Activated CD8-positive, alpha-beta memory T cell treated with anti-CD3 and anti-CD28 coated beads, Interleukin-2, amount 10 ng/mL, durations not matched to agents 7 days and 5 days (primary cell): ENCODE results near the gene UVRAG. TPM values are rescaled to one million over a fixed set of nuclear protein-coding genes. Genes with fewer than 3 reads are reported as not detected.

Experiments used
- ATAC-seq: fragments of 150-1000 bp; cut with Tn5 transposase; one replicate; pipeline ENCODE4 v1.10.0; 2021; ENCODE audit warnings: moderate library complexity
- CTCF ChIA-PET: fragments of 350-600 bp; sonication (Branson Sonifier 250); formaldehyde crosslinking; loops from one replicate; lab custom pipeline; 2021; ENCODE audit warnings: antibody characterized with exemption; lab: Charles Lee
- DNase-seq: peaks from one replicate; pipeline ENCODE4 v3.0.0-alpha.2; 2020
- H3K27ac Mint-ChIP-seq: one replicate; pipeline ENCODE4 v1.8.0; 2021; ENCODE audit warnings: mild to moderate bottlenecking, mixed read lengths
- H3K27me3 Mint-ChIP-seq: one replicate; pipeline ENCODE4 v1.8.0; 2021; ENCODE audit warnings: mixed read lengths
- H3K36me3 Mint-ChIP-seq: one replicate; pipeline ENCODE4 v1.8.0; 2021; ENCODE audit warnings: mild to moderate bottlenecking, mixed read lengths
- H3K4me1 Mint-ChIP-seq: one replicate; pipeline ENCODE4 v1.8.0; 2021; ENCODE audit warnings: mixed read lengths
- H3K4me3 Mint-ChIP-seq: one replicate; pipeline ENCODE4 v1.8.0; 2021; ENCODE audit warnings: mild to moderate bottlenecking, moderate library complexity, mixed read lengths
- H3K9me3 Mint-ChIP-seq: one replicate; pipeline ENCODE4 v1.8.0; 2022; ENCODE audit warnings: low read depth, mixed read lengths
- total RNA-seq, 2 experiments: library from RNA; stranded (reverse); gene quantifications; one replicate each; pipeline ENCODE4 v1.2.3, GENCODE V29; 2021

Gene UVRAG
- total RNA-seq, 2 experiments from 2014 or later, result 17.4 to 25.5 TPM

DNA sequence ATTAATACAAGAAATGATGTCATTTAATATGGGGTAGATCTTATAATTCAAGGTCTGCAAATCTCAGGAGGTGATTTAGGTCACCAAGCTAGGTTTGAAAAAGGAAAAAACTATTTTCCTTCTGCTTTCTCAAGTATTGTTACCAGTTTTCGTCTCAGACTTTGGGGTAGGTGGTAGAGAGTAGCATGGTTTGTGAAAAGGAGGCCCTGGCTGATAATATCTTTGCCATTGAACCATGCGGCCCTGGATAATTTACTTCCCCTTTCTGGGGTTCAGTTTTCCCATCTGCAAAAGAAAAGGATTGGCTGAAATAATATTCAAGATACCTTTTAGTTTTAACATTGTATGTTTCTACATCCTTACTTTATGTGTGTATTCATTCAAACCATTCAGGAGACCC lies 299.2 kb downstream of the UVRAG start:
- no peaks in the 10 kb centered on the region for H3K4me1 Mint-ChIP-seq
- ATAC-seq, result no peak
- no peak for DNase-seq
- H3K36me3 Mint-ChIP-seq, result peaks cover 5% of the 10 kb centered on the region
- no peak overlapping the region for H3K4me3 Mint-ChIP-seq
- no peaks in the 10 kb centered on the region for H3K9me3 Mint-ChIP-seq
- H3K27me3 Mint-ChIP-seq, result no peaks in the 10 kb centered on the region
- CTCF ChIA-PET, result interaction anchor here (1.1 kb wide), 1 partner anchor 39 kb away, joined by 3 read pairs; no protein-coding TSS in a partner anchor
- H3K27ac Mint-ChIP-seq, result no peak overlapping the region

DNA sequence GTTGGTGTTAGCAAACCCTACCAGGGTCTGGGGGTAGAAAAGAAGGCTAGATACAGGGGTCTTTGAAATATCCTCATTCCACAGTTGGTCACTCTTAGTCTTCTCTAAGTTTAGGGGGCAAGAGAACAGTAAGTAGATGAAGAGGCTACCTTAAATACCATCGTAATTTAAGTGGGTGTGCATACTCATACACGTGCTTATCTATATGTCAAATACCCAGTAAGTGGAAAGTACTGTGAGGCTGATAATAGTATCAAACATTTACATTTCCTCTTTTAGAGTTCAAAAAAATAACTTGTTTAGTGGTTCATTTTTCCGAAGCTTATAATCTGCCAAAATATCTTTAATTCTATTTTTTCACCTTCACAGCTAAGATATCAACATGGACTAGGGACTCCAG lies 300.5 kb downstream of the UVRAG start:
- DNase-seq (no peak), ATAC-seq (no peak)
- Mint-ChIP-seq H3K27me3 (no peaks in the 10 kb centered on the region), H3K4me3 (no peak overlapping the region), H3K36me3 (peaks cover 5% of the 10 kb centered on the region), H3K27ac (no peak overlapping the region), H3K4me1 (no peaks in the 10 kb centered on the region), H3K9me3 (no peaks in the 10 kb centered on the region)
- CTCF ChIA-PET, result no interaction called here

DNA sequence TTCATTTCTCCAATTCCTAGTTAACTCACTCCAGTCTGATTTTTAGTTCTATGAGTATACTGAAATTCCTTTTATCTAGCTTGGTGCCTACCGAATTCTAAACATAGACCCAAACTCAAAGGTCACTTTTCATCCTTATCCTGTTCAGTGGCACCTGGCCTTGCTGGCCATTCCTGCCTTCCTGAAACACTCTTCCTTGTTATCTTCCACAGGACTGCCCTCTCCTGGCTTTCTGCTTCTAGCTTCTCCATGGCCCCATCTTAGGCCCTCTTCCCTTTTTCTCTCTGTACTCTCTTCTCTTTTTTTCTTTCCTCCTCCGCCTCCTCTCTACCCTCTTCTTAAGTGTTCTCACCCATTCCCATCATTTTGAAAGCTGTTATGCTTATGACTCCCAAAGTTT lies 304.0 kb downstream of the UVRAG start:
- CTCF ChIA-PET, result no interaction called here
- Mint-ChIP-seq H3K9me3 (no peaks in the 10 kb centered on the region), H3K27ac (no peak overlapping the region), H3K36me3 (peaks cover 5% of the 10 kb centered on the region), H3K27me3 (no peaks in the 10 kb centered on the region), H3K4me1 (no peaks in the 10 kb centered on the region), H3K4me3 (no peak overlapping the region)
- DNase-seq (no peak), ATAC-seq (no peak)

DNA sequence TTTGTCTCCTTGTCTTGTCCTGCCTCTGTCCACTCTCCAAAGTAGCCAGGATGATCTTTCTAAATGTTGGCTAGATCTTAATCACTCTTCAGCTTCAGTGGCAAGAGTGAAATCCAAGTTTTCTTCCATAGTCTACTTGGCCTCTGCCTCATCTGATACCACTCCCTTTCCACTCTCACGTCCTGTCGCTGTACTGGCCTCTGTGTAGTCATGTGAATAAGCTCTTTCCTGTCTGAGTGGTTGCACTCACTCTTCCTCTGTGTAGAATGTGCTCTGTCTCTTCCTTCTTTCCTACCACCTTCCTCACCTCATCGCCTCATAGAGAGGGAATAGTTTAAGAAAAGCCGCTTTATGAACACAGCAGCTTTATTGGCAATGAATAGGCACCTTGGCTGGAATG lies 304.8 kb downstream of the UVRAG start:
- no peaks in the 10 kb centered on the region for H3K9me3 Mint-ChIP-seq
- no peak overlapping the region for H3K4me3 Mint-ChIP-seq
- CTCF ChIA-PET, result no interaction called here

DNA sequence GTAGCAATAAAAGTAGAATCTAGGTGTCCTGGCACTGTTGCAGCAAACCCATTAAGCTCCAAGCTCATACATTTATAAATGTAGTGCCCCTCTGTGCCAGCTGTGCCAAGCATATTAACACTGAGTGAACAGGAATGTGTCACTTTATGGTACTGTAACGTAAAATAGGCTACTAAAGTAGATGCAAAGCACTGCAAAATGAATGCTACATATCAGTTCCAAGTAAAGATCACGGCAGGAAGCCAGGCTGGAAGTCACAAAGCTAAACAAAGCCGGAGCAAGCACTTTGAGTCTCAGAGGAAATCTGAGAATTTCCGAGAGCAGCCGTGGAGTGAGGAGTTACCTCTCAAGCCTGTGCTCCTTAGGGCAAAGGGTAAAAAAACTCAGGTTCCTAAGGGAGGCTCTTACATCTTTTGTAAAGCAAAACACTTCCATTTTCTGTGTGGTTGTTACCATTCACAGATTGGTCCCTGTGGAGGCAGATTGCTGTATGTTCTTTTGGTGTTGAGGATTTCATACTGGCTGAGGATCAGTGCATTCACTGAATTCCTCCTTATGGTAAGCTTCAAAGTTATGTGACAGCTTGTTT lies 305.6 kb downstream of the UVRAG start:
- no peak overlapping the region for H3K4me3 Mint-ChIP-seq
- H3K27ac Mint-ChIP-seq, result no peak overlapping the region
- CTCF ChIA-PET, result interaction anchor here (1.0 kb wide), 1 partner anchor 32 kb away, joined by 3 read pairs; no protein-coding TSS in a partner anchor
- no peaks in the 10 kb centered on the region for H3K27me3 Mint-ChIP-seq
- H3K4me1 Mint-ChIP-seq, result no peaks in the 10 kb centered on the region
- DNase-seq, result no peak
- no peak for ATAC-seq
- no peaks in the 10 kb centered on the region for H3K9me3 Mint-ChIP-seq
- peaks cover 5% of the 10 kb centered on the region for H3K36me3 Mint-ChIP-seq

More for the DNA sequence above, 304.8 kb downstream of the UVRAG start:
- ATAC-seq (no peak), DNase-seq (no peak)
- no peaks in the 10 kb centered on the region for H3K27me3 Mint-ChIP-seq
- peaks cover 5% of the 10 kb centered on the region for H3K36me3 Mint-ChIP-seq
- H3K4me1 Mint-ChIP-seq, result no peaks in the 10 kb centered on the region
- no peak overlapping the region for H3K27ac Mint-ChIP-seq

DNA sequence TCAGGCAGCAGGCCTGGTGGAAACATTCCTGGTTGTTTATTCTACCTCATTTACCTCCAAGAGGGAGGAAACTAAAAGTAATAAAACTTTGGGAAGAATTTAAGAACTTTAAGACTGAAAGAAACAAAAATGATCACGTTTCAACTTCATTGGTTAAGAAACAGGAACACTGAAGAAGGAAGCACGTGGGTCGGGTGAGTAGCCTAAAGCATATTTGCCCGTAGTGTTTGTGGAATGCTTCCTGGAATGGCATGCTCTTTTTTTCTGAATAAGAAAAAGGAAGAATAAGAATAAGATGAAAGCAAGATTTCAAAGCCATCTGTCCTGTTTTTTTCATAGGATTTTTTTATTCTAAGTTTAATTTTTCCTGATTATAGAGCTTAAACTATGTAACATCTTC lies 308.2 kb downstream of the UVRAG start:
- Mint-ChIP-seq H3K4me1 (no peaks in the 10 kb centered on the region), H3K27ac (no peak overlapping the region), H3K27me3 (no peaks in the 10 kb centered on the region), H3K36me3 (peaks cover 3% of the 10 kb centered on the region), H3K9me3 (no peaks in the 10 kb centered on the region), H3K4me3 (no peak overlapping the region)
- DNase-seq (no peak), ATAC-seq (no peak)
- CTCF ChIA-PET, result no interaction called here

DNA sequence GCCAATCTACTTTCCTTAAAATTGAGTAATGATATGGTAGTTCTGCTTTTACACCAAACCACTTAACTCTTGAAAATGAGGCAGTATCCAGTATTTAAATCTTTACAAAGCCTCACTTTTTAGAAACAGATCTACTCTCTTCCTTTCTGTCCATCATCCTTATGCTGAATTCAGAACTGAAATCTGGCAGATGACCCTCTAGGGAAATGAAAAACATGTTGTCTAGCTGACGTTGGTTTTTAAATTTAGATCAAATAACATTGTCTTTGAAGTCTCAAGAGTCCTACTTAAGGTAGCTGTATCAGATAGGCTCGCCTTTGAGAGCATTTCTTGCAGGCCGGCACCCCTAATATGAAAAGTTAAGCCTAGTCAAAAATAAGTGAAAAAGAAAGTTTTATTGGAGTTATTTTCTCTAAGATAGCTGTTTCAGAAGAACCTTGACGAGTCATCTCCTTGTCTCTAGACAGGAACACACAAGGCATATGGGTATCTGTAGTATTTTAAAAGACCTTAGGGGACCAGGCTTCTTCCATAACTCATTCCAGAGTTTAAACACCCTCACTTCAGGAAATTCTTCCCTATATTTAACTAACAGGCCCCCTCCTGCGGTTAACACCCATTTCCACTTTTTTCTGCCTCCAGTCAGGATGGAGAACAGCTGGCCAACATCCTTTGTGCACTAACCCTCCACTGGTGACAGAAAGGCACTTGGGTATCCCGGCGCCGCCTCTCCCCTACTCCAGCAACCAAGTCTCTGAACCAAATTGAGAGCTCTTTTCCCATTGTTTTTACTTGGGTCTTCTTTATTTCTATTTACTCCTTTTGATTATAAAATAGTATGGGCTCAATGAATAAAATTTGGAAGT lies 310.1 kb downstream of the UVRAG start:
- Mint-ChIP-seq H3K4me3 (no peak overlapping the region), H3K27ac (no peak overlapping the region), H3K27me3 (no peaks in the 10 kb centered on the region), H3K36me3 (peaks cover 3% of the 10 kb centered on the region), H3K4me1 (no peaks in the 10 kb centered on the region), H3K9me3 (no peaks in the 10 kb centered on the region)
- ATAC-seq, result no peak
- DNase-seq, result no peak
- CTCF ChIA-PET, result no interaction called here

DNA sequence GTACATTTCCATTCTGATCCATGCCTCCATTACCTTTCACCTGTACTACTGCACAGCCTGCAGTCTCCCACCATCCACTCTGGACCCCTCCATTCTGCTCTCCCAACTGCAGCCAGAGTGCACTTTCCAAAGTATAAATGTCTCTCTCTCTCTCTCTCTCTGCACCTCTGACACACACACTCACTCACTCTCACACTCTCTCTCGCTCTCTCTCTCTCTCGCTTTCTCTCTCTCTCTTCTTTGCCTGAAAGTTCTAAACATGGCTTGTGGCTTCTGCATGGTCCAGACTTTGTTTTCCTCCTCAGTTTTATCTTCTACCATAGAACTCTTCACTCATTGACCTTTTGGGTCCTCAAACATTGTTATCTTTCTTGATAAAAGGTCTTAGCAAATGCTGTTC lies 314.7 kb downstream of the UVRAG start:
- Mint-ChIP-seq H3K27me3 (no peaks in the 10 kb centered on the region), H3K27ac (no peak overlapping the region), H3K9me3 (no peaks in the 10 kb centered on the region), H3K4me3 (no peak overlapping the region), H3K36me3 (peaks cover 3% of the 10 kb centered on the region), H3K4me1 (peaks cover 4% of the 10 kb centered on the region)
- no peak for DNase-seq
- CTCF ChIA-PET, result no interaction called here
- ATAC-seq, result no peak

DNA sequence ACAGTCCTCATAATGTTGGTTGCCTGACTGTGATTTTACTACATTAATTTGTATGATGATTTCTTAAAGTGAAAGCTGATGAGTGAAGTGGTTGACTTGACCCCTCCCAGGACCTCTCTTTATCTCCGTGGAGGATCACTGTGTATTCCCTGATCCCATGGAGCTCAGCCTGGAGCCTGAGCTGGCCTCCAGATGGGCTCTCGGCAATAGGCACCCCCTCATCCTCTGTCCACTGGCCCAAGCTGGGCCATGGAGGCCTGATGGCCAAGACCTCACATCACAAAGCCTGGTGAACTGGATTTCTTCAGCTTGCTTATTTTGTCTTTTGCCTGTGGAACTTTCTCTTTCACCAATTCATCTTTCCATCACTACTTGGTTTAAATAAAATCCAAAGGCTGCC lies 316.1 kb downstream of the UVRAG start:
- Mint-ChIP-seq H3K4me1 (peaks cover 4% of the 10 kb centered on the region), H3K4me3 (no peak overlapping the region), H3K36me3 (peaks cover 3% of the 10 kb centered on the region), H3K9me3 (no peaks in the 10 kb centered on the region), H3K27ac (no peak overlapping the region), H3K27me3 (no peaks in the 10 kb centered on the region)
- no peak for DNase-seq
- CTCF ChIA-PET, result interaction anchor here (0.9 to 2.1 kb wide), 2 partner anchors 76 to 233 kb away, joined by 4 to 5 read pairs; no protein-coding TSS in a partner anchor
- ATAC-seq, result no peak

DNA sequence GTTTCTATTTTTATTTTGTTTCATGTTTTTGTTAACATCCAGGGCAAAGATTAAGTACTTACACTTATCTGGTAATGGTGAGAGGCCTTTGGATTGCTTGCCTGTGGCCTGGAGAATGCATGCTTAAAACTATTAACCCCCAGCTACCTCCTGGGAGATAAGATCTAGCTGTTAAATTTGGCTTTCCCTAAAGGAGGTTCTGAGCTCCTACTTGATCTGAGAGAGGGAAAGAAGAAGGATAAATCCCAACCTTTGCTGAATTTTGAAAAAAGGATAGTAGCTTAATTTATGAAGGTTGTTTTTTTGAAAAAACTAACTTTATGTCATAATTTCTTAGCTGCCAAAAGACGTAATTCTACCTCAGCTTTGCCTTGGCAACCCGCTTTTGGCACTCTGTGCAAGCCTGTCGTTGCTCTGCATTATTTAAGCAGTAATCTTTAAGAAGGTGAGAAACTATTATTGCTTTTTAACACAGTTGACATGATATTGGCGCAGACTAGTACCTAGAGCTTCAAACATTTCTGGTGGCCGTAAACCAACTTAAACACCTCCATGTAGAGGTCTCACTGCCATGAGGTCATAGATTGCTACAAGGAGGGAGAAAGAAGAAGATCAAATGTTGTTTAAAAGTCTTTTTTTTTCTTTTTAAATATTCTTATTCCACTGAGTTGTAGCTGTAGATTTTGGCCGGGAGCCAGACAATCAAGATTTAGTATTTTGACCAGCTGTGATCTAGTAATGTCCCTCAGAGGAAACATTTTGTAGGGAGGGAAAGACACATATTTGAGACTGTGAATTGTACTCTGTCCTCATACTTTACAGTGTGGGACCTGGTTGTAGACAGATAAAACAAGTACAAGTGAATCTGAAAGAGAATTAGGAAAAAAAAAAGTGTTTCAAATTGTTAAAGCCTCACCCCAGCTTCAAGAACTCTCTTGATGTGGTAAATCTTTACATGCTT lies 316.9 kb downstream of the UVRAG start:
- Mint-ChIP-seq H3K27me3 (no peaks in the 10 kb centered on the region), H3K36me3 (no peaks in the 10 kb centered on the region), H3K4me1 (peaks cover 4% of the 10 kb centered on the region), H3K4me3 (no peak overlapping the region), H3K27ac (no peak overlapping the region), H3K9me3 (no peaks in the 10 kb centered on the region)
- no peak for DNase-seq
- ATAC-seq, result no peak
- CTCF ChIA-PET, result interaction anchor here (0.8 to 2.1 kb wide), 4 partner anchors 20 to 234 kb away, joined by 4 to 14 read pairs (median 4); no protein-coding TSS in a partner anchor

DNA sequence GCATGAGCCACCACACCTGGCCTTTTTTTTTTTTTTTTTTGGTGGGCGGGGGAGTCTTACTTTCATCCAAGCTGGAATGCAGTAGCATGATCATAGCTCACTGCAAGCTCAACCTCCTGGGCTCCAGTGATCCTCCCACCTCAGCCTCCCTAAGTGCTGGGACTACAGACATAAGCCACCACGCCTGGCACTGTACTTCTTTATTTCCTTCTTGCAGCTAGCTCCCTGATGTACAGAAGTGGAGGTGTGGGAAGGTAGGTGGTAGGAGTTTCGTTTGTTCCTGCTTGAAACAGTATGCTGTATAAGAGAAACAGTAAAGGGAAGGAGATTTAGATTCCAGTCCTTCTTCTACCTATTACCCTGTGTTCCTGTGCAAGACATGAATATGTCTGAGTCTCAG lies 319.2 kb downstream of the UVRAG start:
- CTCF ChIA-PET, result interaction anchor here (0.7 to 2.0 kb wide), 2 partner anchors 18 to 191 kb away, joined by 3 to 14 read pairs; no protein-coding TSS in a partner anchor

DNA sequence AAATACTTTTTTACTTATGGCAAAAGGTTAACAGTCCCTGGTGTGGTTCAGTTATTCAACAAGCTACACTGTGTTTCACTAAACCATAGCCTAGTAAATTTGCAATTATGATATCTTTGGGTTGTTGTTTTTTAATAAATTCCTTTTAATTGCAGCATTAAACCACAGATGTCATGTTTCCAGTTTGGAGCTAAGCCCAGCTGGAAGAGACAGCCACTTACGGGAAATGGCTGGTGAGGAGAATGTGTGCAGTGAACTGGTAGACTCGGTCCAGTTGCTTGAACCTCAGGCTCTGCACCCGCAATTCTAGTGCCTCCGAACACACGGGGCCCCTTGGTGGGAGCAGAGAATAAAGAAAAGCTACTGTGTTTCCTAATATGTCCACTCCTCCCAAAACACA lies 320.5 kb downstream of the UVRAG start:
- DNase-seq (no peak), ATAC-seq (no peak)
- H3K36me3 Mint-ChIP-seq, result no peaks in the 10 kb centered on the region
- H3K9me3 Mint-ChIP-seq, result no peaks in the 10 kb centered on the region
- no peak overlapping the region for H3K27ac Mint-ChIP-seq
- no peak overlapping the region for H3K4me3 Mint-ChIP-seq
- CTCF ChIA-PET, result interaction anchor here (1.4 kb wide), 2 partner anchors 17 to 238 kb away, joined by 3 to 5 read pairs; no protein-coding TSS in a partner anchor
- H3K4me1 Mint-ChIP-seq, result peaks cover 4% of the 10 kb centered on the region
- H3K27me3 Mint-ChIP-seq, result no peaks in the 10 kb centered on the region

More for the DNA sequence above, 319.2 kb downstream of the UVRAG start:
- Mint-ChIP-seq H3K4me1 (peaks cover 4% of the 10 kb centered on the region), H3K27me3 (no peaks in the 10 kb centered on the region), H3K9me3 (no peaks in the 10 kb centered on the region), H3K27ac (no peak overlapping the region), H3K4me3 (no peak overlapping the region), H3K36me3 (no peaks in the 10 kb centered on the region)
- ATAC-seq (no peak), DNase-seq (no peak)

DNA sequence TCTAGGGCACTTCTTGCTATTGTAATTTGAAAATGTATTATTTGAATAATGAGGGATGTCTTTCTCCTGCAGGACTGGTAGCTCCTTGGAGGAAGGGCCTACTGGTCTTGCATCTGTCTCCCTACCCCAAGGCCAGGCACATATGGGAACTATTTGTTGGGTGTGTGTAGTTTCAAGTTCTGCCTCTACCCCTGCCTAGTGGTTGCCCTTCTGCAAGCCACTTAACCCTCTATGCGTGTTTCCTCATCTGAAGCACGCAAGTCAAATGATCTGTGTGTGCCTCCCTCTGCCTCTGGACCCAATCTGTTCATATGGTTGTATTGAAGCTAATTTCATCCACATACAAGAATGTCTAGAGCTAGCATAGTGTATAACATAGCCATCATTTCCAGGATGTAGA lies 324.3 kb downstream of the UVRAG start:
- ATAC-seq (no peak), DNase-seq (no peak)
- Mint-ChIP-seq H3K4me1 (peaks cover 2% of the 10 kb centered on the region), H3K4me3 (no peak overlapping the region), H3K27ac (no peak overlapping the region), H3K36me3 (no peaks in the 10 kb centered on the region), H3K9me3 (no peaks in the 10 kb centered on the region), H3K27me3 (no peaks in the 10 kb centered on the region)
- CTCF ChIA-PET, result interaction anchor here (1.2 kb wide), 1 partner anchor 11 kb away, joined by 3 read pairs; no protein-coding TSS in a partner anchor
